ENCODE results near the gene ZNRF4. TPM values are rescaled to one million over a fixed set of nuclear protein-coding genes. Genes with fewer than 3 reads are reported as not detected.

ZNRF4 gene
- total and polyA plus RNA-seq, 2 of the 8 experiments (the other 6 are each of a cell fraction or from before 2014, with no cell fraction given): not detected

GRCh38 chr19:5495792-5496191 lies 40.6 kb downstream of the ZNRF4 start:
- H4K5ac ChIP-seq (ENCODE audit: insufficient read length, low read depth, low read length): no peak overlapping the region
- no peaks in the 10 kb centered on the region for H3K23me2 ChIP-seq (ENCODE audit: low read depth, low read length)
- DNase-seq (ENCODE audit: low read depth in 1 of 2, low spot score in 2 of 2) (no peak), FAIRE-seq (no peak)
- ChIA-PET POLR2A (ENCODE audit: partially characterized antibody) (no interaction called here), CTCF (ENCODE audit: partially characterized antibody) (interaction anchor here (0.6 to 4.4 kb wide), 3 partner anchors 9 to 125 kb away, joined by 3 to 11 read pairs (median 3); no protein-coding TSS in a partner anchor)
- no peak overlapping the region for H3K27ac ChIP-seq (ENCODE audit: low read depth, low read length)
- no peak overlapping the region for H2AK5ac ChIP-seq (ENCODE audit: low read depth, low read length)
- H4K8ac ChIP-seq (ENCODE audit: extremely low read depth, insufficient read depth, low read length): no peak overlapping the region
- no peak overlapping the region for H2BK15ac ChIP-seq (ENCODE audit: low read length)
- H3K4ac ChIP-seq (replicated peaks; ENCODE audit: insufficient read length, low read depth, low read length): no peak overlapping the region
- H3K79me1 ChIP-seq (ENCODE audit: low read depth, low read length): no peaks in the 10 kb centered on the region
- no peaks in the 10 kb centered on the region for H3K36me3 ChIP-seq (ENCODE audit: control insufficient read depth in 2 of 4, insufficient read depth in 4 of 4, low read length in 3 of 4)
- H3K4me2 ChIP-seq (ENCODE audit: insufficient read depth in 1 of 2, low read depth in 2 of 2, low read length in 2 of 2): no peak overlapping the region
- no peak overlapping the region for H3K14ac ChIP-seq (ENCODE audit: insufficient read length)
- WGBS, 2 experiments (ENCODE audit: extremely low coverage in 1 of 2, insufficient coverage in 1 of 2, insufficient read length in 1 of 2, insufficient replicate concordance in 2 of 2, low coverage in 1 of 2, low lambda C conversion rate in 2 of 2, missing lambda C conversion rate in 1 of 2): 98% methylated on average over 5 of the region's 5 CpGs; no CpG with 5 or more reads in 1 of the 2 experiments
- no peak overlapping the region for H3K18ac ChIP-seq (ENCODE audit: extremely low read depth, low read length)
- H3K4me3 ChIP-seq (ENCODE audit: extremely low read depth in 1 of 4, insufficient read depth in 2 of 4, low read depth in 3 of 4, low read length in 4 of 4): no peak overlapping the region
- peaks cover 7 to 16% of the 10 kb centered on the region in 2 experiments for H4K20me1 ChIP-seq (replicated peaks in 1 of 2; ENCODE audit: control insufficient read depth in 1 of 2, insufficient read depth in 2 of 2, low read length in 2 of 2)
- no peak overlapping the region for H2BK120ac ChIP-seq (replicated peaks; ENCODE audit: low read depth, low read length)
- H3K4me1 ChIP-seq (replicated peaks in 1 of 4; ENCODE audit: control insufficient read depth in 3 of 4, insufficient read depth in 4 of 4, low read length in 3 of 4): peaks cover 0 to 9% (median 2%) of the 10 kb centered on the region in 4 experiments; a peak in 5 of 7 replicates
- H3K79me2 ChIP-seq (ENCODE audit: control insufficient read depth in 1 of 2, insufficient read depth in 2 of 2, low read length in 2 of 2): no peaks in the 10 kb centered on the region
- peaks cover 22 to 58% (median 51%) of the 10 kb centered on the region in 4 experiments for H3K27me3 ChIP-seq (replicated peaks in 1 of 4; ENCODE audit: control insufficient read depth in 3 of 4, extremely low read depth in 1 of 4, insufficient read depth in 3 of 4, low read length in 3 of 4)
- no peak overlapping the region for H2AFZ ChIP-seq (ENCODE audit: low read length)
- H2BK20ac ChIP-seq (ENCODE audit: low read length): no peak overlapping the region
- H3K9me3 ChIP-seq (ENCODE audit: insufficient read depth in 2 of 2, low read depth in 1 of 2, low read length in 1 of 2): no peaks in the 10 kb centered on the region
- H3K23ac ChIP-seq (ENCODE audit: insufficient read length): no peak overlapping the region
- H3K9ac ChIP-seq (replicated peaks in 1 of 4; ENCODE audit: extremely low read depth in 1 of 4, low read depth in 3 of 4, low read length in 3 of 4): no peak overlapping the region
- no peak overlapping the region for H2BK12ac ChIP-seq (ENCODE audit: low read depth, low read length)
- no peak overlapping the region for H4K91ac ChIP-seq (replicated peaks; ENCODE audit: insufficient read length, low read length)
- H3K56ac ChIP-seq (replicated peaks; ENCODE audit: insufficient read length, low read depth, low read length): no peak overlapping the region
- no peak overlapping the region for H2BK5ac ChIP-seq (ENCODE audit: low read depth, low read length)
- no peak for TF ChIP-seq SP1 (IDR thresholded peaks at IDR 0.05; ENCODE audit: low read depth, low read length)
- no peak for TF ChIP-seq GABPA (IDR thresholded peaks at IDR 0.05; ENCODE audit: borderline replicate concordance, insufficient read depth, low read length)
- no peak for TF ChIP-seq PHF8 (conservative IDR thresholded peaks at IDR 0.05; ENCODE audit: low read depth, low read length)
- TF ChIP-seq SIN3A (conservative IDR thresholded peaks at IDR 0.05 in 1 of 2, IDR thresholded peaks at IDR 0.05 in 1 of 2; ENCODE audit: low read depth in 1 of 2, low read length in 2 of 2): no peak
- no peak for TF ChIP-seq CTCF (IDR thresholded peaks at IDR 0.05; ENCODE audit: control extremely low read depth in 1 of 3, insufficient read depth in 1 of 3, low read depth in 1 of 3, low read length in 3 of 3)
